ENCODE data around the gene WDSUB1. TPM values are rescaled to one million over a fixed set of nuclear protein-coding genes. Genes with fewer than 3 reads are reported as not detected.

WDSUB1 gene
- total RNA-seq, 1 donor from 2014 or later, result 5.6 TPM

- Mint-ChIP-seq H3K36me3 (ENCODE audit: low read depth) (no peaks in the 10 kb centered on the region), H3K27ac (no peak overlapping the region), H3K4me3 (no peak overlapping the region), H3K4me1 (peaks cover 2% of the 10 kb centered on the region), H3K9me3 (no peaks in the 10 kb centered on the region), H3K27me3 (no peaks in the 10 kb centered on the region)
- no peak for DNase-seq
- intact Hi-C loops (cut with micrococcal nuclease), result no loop called here
These were observed 61.2 kb downstream of the WDSUB1 start for GRCh38 chr2:159225025-159226016.

GRCh38 chr2:159224061-159224813, 62.3 kb downstream of the WDSUB1 start:
- DNase-seq, result no peak
- Mint-ChIP-seq H3K36me3 (ENCODE audit: low read depth) (no peaks in the 10 kb centered on the region), H3K4me3 (no peak overlapping the region), H3K9me3 (no peaks in the 10 kb centered on the region), H3K27me3 (no peaks in the 10 kb centered on the region), H3K27ac (no peak overlapping the region), H3K4me1 (peaks cover 2% of the 10 kb centered on the region)
- intact Hi-C loops (cut with micrococcal nuclease), result no loop called here

- Mint-ChIP-seq H3K27ac (no peak overlapping the region), H3K4me1 (no peaks in the 10 kb centered on the region), H3K36me3 (ENCODE audit: low read depth) (no peaks in the 10 kb centered on the region), H3K27me3 (no peaks in the 10 kb centered on the region), H3K9me3 (no peaks in the 10 kb centered on the region), H3K4me3 (no peak overlapping the region)
- intact Hi-C loops (cut with micrococcal nuclease), result no loop called here
- no peak for DNase-seq
These were observed 67.0 kb downstream of the WDSUB1 start for GRCh38 chr2:159219394-159219998.

- Mint-ChIP-seq H3K9me3 (no peaks in the 10 kb centered on the region), H3K36me3 (ENCODE audit: low read depth) (no peaks in the 10 kb centered on the region), H3K27ac (no peak overlapping the region), H3K27me3 (no peaks in the 10 kb centered on the region), H3K4me1 (no peaks in the 10 kb centered on the region), H3K4me3 (no peak overlapping the region)
- intact Hi-C loops (cut with micrococcal nuclease), result no loop called here
- no peak for DNase-seq
These were observed 68.1 kb downstream of the WDSUB1 start for GRCh38 chr2:159218389-159218788.

- no peaks in the 10 kb centered on the region for H3K4me1 Mint-ChIP-seq
- intact Hi-C loops (cut with micrococcal nuclease), result no loop called here
- H3K27me3 Mint-ChIP-seq, result no peaks in the 10 kb centered on the region
- H3K9me3 Mint-ChIP-seq, result no peaks in the 10 kb centered on the region
- no peak overlapping the region for H3K27ac Mint-ChIP-seq
- no peak overlapping the region for H3K4me3 Mint-ChIP-seq
- no peaks in the 10 kb centered on the region for H3K36me3 Mint-ChIP-seq (ENCODE audit: low read depth)
- DNase-seq, result no peak
These were observed 68.8 kb downstream of the WDSUB1 start for GRCh38 chr2:159217676-159218075.

- Mint-ChIP-seq H3K4me3 (no peak overlapping the region), H3K36me3 (ENCODE audit: low read depth) (no peaks in the 10 kb centered on the region), H3K27ac (no peak overlapping the region), H3K27me3 (peaks cover under 1% of the 10 kb centered on the region), H3K9me3 (no peaks in the 10 kb centered on the region), H3K4me1 (peaks cover under 1% of the 10 kb centered on the region)
- no peak for DNase-seq
- intact Hi-C loops (cut with micrococcal nuclease), result no loop called here
These were observed 71.4 kb downstream of the WDSUB1 start for GRCh38 chr2:159215116-159215515.

- Mint-ChIP-seq H3K4me1 (peaks cover 6% of the 10 kb centered on the region), H3K27me3 (peaks cover 2% of the 10 kb centered on the region), H3K36me3 (ENCODE audit: low read depth) (no peaks in the 10 kb centered on the region), H3K9me3 (no peaks in the 10 kb centered on the region), H3K27ac (no peak overlapping the region), H3K4me3 (no peak overlapping the region)
- DNase-seq, result no peak
- intact Hi-C loops (cut with micrococcal nuclease), result no loop called here
These were observed 72.1 kb downstream of the WDSUB1 start for GRCh38 chr2:159214325-159214865.

GRCh38 chr2:159213296-159213695, 73.2 kb downstream of the WDSUB1 start:
- intact Hi-C loops (cut with micrococcal nuclease), result no loop called here
- H3K9me3 Mint-ChIP-seq, result no peaks in the 10 kb centered on the region

GRCh38 chr2:159211447-159212396, 74.8 kb downstream of the WDSUB1 start:
- H3K27ac Mint-ChIP-seq, result no peak overlapping the region
- no peaks in the 10 kb centered on the region for H3K9me3 Mint-ChIP-seq
- intact Hi-C loops (cut with micrococcal nuclease), result no loop called here
- no peak for DNase-seq
- no peaks in the 10 kb centered on the region for H3K36me3 Mint-ChIP-seq (ENCODE audit: low read depth)
- H3K4me3 Mint-ChIP-seq, result no peak overlapping the region
- H3K4me1 Mint-ChIP-seq, result peaks cover 6% of the 10 kb centered on the region
- H3K27me3 Mint-ChIP-seq, result peaks cover 2% of the 10 kb centered on the region

More at GRCh38 chr2:159213296-159213695, 73.2 kb downstream of the WDSUB1 start:
- Mint-ChIP-seq H3K4me1 (peaks cover 6% of the 10 kb centered on the region), H3K27me3 (peaks cover 2% of the 10 kb centered on the region), H3K4me3 (no peak overlapping the region), H3K27ac (no peak overlapping the region), H3K36me3 (ENCODE audit: low read depth) (no peaks in the 10 kb centered on the region)
- DNase-seq, result no peak

- H3K27me3 Mint-ChIP-seq, result peaks cover 2% of the 10 kb centered on the region
- H3K4me3 Mint-ChIP-seq, result no peak overlapping the region
- H3K27ac Mint-ChIP-seq, result no peak overlapping the region
- no peaks in the 10 kb centered on the region for H3K9me3 Mint-ChIP-seq
- peaks cover 6% of the 10 kb centered on the region for H3K4me1 Mint-ChIP-seq
- no peaks in the 10 kb centered on the region for H3K36me3 Mint-ChIP-seq (ENCODE audit: low read depth)
- intact Hi-C loops (cut with micrococcal nuclease), result no loop called here
- DNase-seq, result peak; percentile 72
These were observed 76.9 kb downstream of the WDSUB1 start for GRCh38 chr2:159209341-159210306.

GRCh38 chr2:159208438-159208837, 78.1 kb downstream of the WDSUB1 start:
- no peak overlapping the region for H3K4me3 Mint-ChIP-seq
- no peak overlapping the region for H3K27ac Mint-ChIP-seq
- DNase-seq, result no peak
- intact Hi-C loops (cut with micrococcal nuclease), result no loop called here
- H3K36me3 Mint-ChIP-seq (ENCODE audit: low read depth), result no peaks in the 10 kb centered on the region
- peaks cover 6% of the 10 kb centered on the region for H3K4me1 Mint-ChIP-seq
- H3K9me3 Mint-ChIP-seq, result no peaks in the 10 kb centered on the region
- H3K27me3 Mint-ChIP-seq, result peaks cover 2% of the 10 kb centered on the region

- no peaks in the 10 kb centered on the region for H3K9me3 Mint-ChIP-seq
- peaks cover 2% of the 10 kb centered on the region for H3K27me3 Mint-ChIP-seq
- no peaks in the 10 kb centered on the region for H3K36me3 Mint-ChIP-seq (ENCODE audit: low read depth)
- peaks cover 8% of the 10 kb centered on the region for H3K4me1 Mint-ChIP-seq
- DNase-seq, result no peak
- intact Hi-C loops (cut with micrococcal nuclease), result no loop called here
- H3K4me3 Mint-ChIP-seq, result no peak overlapping the region
- no peak overlapping the region for H3K27ac Mint-ChIP-seq
These were observed 79.6 kb downstream of the WDSUB1 start for GRCh38 chr2:159206736-159207380.

Measured in activated CD4-positive, alpha-beta T cell treated with anti-CD3 and anti-CD28 coated beads, Interleukin-2, amount 10 ng/mL, durations not matched to agents 24 days and 14 days (primary cell).